Astrocyte (in vitro differentiated cells and primary cell): ENCODE results near the gene LIMS1. TPM values are rescaled to one million over a fixed set of nuclear protein-coding genes. Genes with fewer than 3 reads are reported as not detected.
"Not testable (repeated sequence)": the region's sequence is repeated elsewhere in the genome, so short reads cannot be mapped to it uniquely, and the experiment has no call there.

ENCODE experiments used
- DNase-seq: peaks from one replicate; pipeline ENCODE4 v3.0.0-alpha.2; 2010; ENCODE audit warnings: low read depth
- FAIRE-seq: peaks from 2 replicates; lab custom pipeline; 2011; peaks lifted over from hg19 to GRCh38; lab: Jason Lieb, UNC
- H2AFZ ChIP-seq: 2 replicates; pipeline ENCODE4 v1.6.0; 2012; ENCODE audit warnings: low read depth, low read length, inconsistent platforms
- H3K27ac ChIP-seq: 2 replicates; pipeline ENCODE4 v1.5.1; 2011; ENCODE audit warnings: low read depth, low read length, inconsistent platforms
- H3K27me3 ChIP-seq: 2 replicates; pipeline ENCODE4 v1.6.0; 2011; ENCODE audit warnings: low read length, inconsistent platforms; ENCODE audit not compliant: insufficient read depth
- H3K36me3 ChIP-seq: 2 replicates; pipeline ENCODE4 v1.5.1; 2011; ENCODE audit warnings: low read length, inconsistent platforms; ENCODE audit not compliant: insufficient read depth
- H3K4me1 ChIP-seq: 2 replicates; pipeline ENCODE4 v1.5.1; 2011; ENCODE audit warnings: low read length, inconsistent platforms; ENCODE audit not compliant: insufficient read depth
- H3K4me2 ChIP-seq: 2 replicates; pipeline ENCODE4 v1.6.0; 2012; ENCODE audit warnings: low read length, inconsistent platforms
- H3K4me3 ChIP-seq: 2 replicates; pipeline ENCODE4 v1.5.1; 2011; ENCODE audit warnings: low read depth, mild to moderate bottlenecking, low read length, inconsistent platforms; ENCODE audit not compliant: insufficient read depth
- H3K79me2 ChIP-seq: 2 replicates; pipeline ENCODE4 v1.6.0; 2012; ENCODE audit warnings: mild to moderate bottlenecking, low read length, inconsistent platforms; ENCODE audit not compliant: insufficient read depth
- H3K9ac ChIP-seq: 2 replicates; pipeline ENCODE4 v1.6.0; 2012; ENCODE audit warnings: mild to moderate bottlenecking, low read length, inconsistent platforms
- H3K9me3 ChIP-seq: 2 replicates; pipeline ENCODE4 v1.5.1; 2012; ENCODE audit warnings: low read depth, mild to moderate bottlenecking, low read length, inconsistent platforms; ENCODE audit not compliant: insufficient read depth
- H4K20me1 ChIP-seq: 2 replicates; pipeline ENCODE4 v1.6.0; 2012; ENCODE audit warnings: low read length, inconsistent platforms; ENCODE audit not compliant: insufficient read depth
- H3K27ac Mint-ChIP-seq: one replicate; pipeline ENCODE4 v1.8.0; 2021; ENCODE audit warnings: mild to moderate bottlenecking, mixed read lengths; ENCODE audit not compliant: unreplicated experiment
- H3K27me3 Mint-ChIP-seq: one replicate; pipeline ENCODE4 v1.8.0; 2021; ENCODE audit warnings: low read depth, mixed read lengths; ENCODE audit not compliant: unreplicated experiment
- H3K36me3 Mint-ChIP-seq: one replicate; pipeline ENCODE4 v1.8.0; 2021; ENCODE audit warnings: low read depth, mixed read lengths; ENCODE audit not compliant: unreplicated experiment
- H3K4me1 Mint-ChIP-seq: one replicate; pipeline ENCODE4 v1.8.0; 2021; ENCODE audit warnings: low read depth, mixed read lengths; ENCODE audit not compliant: unreplicated experiment
- H3K4me3 Mint-ChIP-seq: one replicate; pipeline ENCODE4 v1.8.0; 2021; ENCODE audit warnings: mild to moderate bottlenecking, moderate library complexity, mixed read lengths; ENCODE audit not compliant: unreplicated experiment
- H3K9me3 Mint-ChIP-seq: one replicate; pipeline ENCODE4 v1.8.0; 2021; ENCODE audit warnings: mild to moderate bottlenecking, mixed read lengths; ENCODE audit not compliant: unreplicated experiment
- EZH2 ChIP-seq: IDR thresholded peaks from 2 replicates; pipeline ENCODE4 v1.6.1; 2012; ENCODE audit warnings: mild to moderate bottlenecking, low read length, inconsistent platforms; ENCODE audit not compliant: insufficient read depth
- total RNA-seq: library from RNA; stranded (reverse); gene quantifications from 2 replicates; pipeline ENCODE4 v1.2.1, GENCODE V29; 2021
- TF ChIP-seq, protein P1 (sequence below): IDR thresholded peaks from 2 replicates; pipeline ENCODE4 v1.5.1; 2011; ENCODE audit warnings: low read depth, mild to moderate bottlenecking, inconsistent platforms, low read length, moderate library complexity; ENCODE audit not compliant: insufficient read depth

Gene LIMS1
- total RNA-seq, 1 donor from 2014 or later, result 205 TPM

DNA sequence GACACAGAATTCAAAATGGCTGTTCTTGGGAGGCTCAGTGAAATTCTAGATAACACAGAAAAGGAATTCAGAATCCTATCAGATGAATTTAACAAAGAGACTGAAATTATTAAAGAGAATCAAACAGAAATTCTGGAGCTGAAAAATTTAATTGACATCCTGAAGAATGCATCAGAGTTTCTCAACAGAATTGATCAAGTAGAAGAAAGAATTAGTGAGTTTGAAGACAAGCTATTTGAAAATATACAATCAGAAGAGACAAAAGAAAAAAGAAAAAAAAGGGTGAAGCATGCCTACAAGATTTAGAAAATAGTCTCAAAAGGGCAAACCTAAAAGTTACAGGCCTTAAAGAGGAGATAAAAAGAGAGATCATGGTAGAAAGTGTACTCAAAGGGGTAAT, 173.0 kb downstream of the LIMS1 start:
- no peaks in the 10 kb centered on the region for H3K4me1 ChIP-seq
- no peak overlapping the region for H3K27ac ChIP-seq
- no peaks in the 10 kb centered on the region for H3K9me3 ChIP-seq
- H3K36me3 ChIP-seq, result no peaks in the 10 kb centered on the region
- no peaks in the 10 kb centered on the region for H4K20me1 ChIP-seq
- no peak overlapping the region for H3K4me3 ChIP-seq
- no peak for DNase-seq
- no peak overlapping the region for H3K4me2 ChIP-seq
- Mint-ChIP-seq H3K9me3 (no peaks in the 10 kb centered on the region), H3K4me3 (no peak overlapping the region), H3K36me3 (peaks cover 12% of the 10 kb centered on the region), H3K27me3 (no peaks in the 10 kb centered on the region), H3K27ac (no peak overlapping the region), H3K4me1 (no peaks in the 10 kb centered on the region)
- no peak for TF ChIP-seq EZH2
- TF ChIP-seq, protein P1, sequence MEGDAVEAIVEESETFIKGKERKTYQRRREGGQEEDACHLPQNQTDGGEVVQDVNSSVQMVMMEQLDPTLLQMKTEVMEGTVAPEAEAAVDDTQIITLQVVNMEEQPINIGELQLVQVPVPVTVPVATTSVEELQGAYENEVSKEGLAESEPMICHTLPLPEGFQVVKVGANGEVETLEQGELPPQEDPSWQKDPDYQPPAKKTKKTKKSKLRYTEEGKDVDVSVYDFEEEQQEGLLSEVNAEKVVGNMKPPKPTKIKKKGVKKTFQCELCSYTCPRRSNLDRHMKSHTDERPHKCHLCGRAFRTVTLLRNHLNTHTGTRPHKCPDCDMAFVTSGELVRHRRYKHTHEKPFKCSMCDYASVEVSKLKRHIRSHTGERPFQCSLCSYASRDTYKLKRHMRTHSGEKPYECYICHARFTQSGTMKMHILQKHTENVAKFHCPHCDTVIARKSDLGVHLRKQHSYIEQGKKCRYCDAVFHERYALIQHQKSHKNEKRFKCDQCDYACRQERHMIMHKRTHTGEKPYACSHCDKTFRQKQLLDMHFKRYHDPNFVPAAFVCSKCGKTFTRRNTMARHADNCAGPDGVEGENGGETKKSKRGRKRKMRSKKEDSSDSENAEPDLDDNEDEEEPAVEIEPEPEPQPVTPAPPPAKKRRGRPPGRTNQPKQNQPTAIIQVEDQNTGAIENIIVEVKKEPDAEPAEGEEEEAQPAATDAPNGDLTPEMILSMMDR, result no peak
- FAIRE-seq, result no peak
- H3K79me2 ChIP-seq, result no peaks in the 10 kb centered on the region
- H3K9ac ChIP-seq, result no peak overlapping the region
- no peaks in the 10 kb centered on the region for H3K27me3 ChIP-seq
- no peak overlapping the region for H2AFZ ChIP-seq

DNA sequence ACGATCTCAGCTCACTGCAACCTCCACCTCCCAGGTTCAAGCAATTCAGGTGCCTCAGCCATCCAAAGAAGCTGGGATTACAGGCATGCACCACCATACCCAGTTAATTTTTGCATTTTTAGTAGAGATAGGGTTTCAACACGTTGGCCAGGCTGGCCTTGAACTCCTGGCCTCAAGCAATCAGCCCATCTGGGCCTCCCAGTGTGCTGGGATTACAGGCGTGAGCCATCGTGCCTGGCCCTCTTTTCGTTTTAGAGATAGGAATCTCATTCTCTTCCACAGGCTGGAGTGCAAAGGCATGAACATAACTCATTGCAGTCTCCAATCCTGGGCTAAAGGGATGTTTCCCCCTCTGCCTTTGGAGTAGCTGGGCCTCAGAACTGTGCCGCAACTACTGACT, 182.7 kb downstream of the LIMS1 start:
- H3K9me3 ChIP-seq, H3K27ac Mint-ChIP-seq, H3K9ac ChIP-seq, H3K4me2 ChIP-seq, DNase-seq, H3K4me1 ChIP-seq, H3K4me1 Mint-ChIP-seq, H3K9me3 Mint-ChIP-seq, H3K36me3 ChIP-seq, H3K36me3 Mint-ChIP-seq, H3K4me3 Mint-ChIP-seq, H2AFZ ChIP-seq, H3K27ac ChIP-seq, H3K4me3 ChIP-seq, H3K27me3 ChIP-seq, H4K20me1 ChIP-seq, H3K27me3 Mint-ChIP-seq, FAIRE-seq: not testable (repeated sequence)
- H3K79me2 ChIP-seq, result peaks cover 28% of the 10 kb centered on the region

DNA sequence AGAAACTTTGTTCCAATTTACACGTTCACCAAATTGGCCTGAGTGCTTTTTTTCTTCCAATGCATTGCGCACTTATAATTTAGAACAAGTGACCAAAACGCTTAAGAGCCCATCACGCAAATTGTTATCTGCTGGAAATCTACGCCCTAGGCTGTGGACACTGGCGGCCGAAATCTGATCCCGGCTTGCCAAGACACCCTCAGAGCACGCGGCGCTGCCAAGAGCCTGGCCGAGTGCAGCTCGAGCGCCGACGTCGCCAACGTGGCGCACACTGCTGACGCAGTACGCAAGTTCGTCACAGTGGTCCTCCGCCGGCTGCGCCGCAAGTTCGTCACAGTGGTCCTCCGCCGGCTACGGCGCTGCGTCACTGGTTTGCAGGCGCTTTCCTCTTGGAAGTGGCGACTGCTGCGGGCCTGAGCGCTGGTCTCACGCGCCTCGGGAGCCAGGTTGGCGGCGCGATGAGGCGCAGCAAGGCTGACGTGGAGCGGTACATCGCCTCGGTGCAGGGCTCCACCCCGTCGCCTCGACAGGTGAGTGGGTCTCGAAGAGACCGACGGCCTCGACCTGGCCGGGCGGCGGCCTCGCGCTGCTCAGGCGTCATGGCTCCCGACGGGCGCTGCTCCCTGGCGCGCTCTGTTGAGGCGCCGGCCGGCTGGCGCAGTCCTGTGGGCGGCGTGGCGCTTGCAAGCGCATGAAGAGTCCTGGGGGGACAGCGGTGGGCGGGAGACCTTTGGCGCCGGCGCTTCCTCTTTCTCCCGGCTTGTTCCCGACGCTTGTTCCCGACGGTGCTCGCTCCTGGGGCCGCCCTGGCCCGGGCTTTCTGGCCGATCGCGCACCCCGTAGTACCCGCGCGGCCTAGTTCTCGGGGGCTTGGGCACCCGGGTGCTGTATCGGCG, 185.1 kb downstream of the LIMS1 start, which contains the start of gene RANBP2:
Gene RANBP2 (plus strand): TSS at position 334 of the 896 bp plus-strand sequence. CDS start 125 bp downstream, at position 459.
- peaks cover 8% of the 10 kb centered on the region for H3K4me1 Mint-ChIP-seq
- DNase-seq (peak; percentile 99), FAIRE-seq (no peak)
- peak within 1 kb of the TSS; percentile 66 for H2AFZ ChIP-seq
- H3K4me2 ChIP-seq, result peak within 1 kb of the TSS; percentile 83
- H3K27ac Mint-ChIP-seq, result peak within 1 kb of the TSS; percentile 96
- H3K79me2 ChIP-seq, result peaks cover 50% of the 10 kb centered on the region
- H3K36me3 ChIP-seq, result no peaks in the 10 kb centered on the region
- peaks cover 5% of the 10 kb centered on the region for H3K36me3 Mint-ChIP-seq
- H3K9me3 ChIP-seq, result no peaks in the 10 kb centered on the region
- peaks cover 2% of the 10 kb centered on the region for H3K4me1 ChIP-seq
- no peak for TF ChIP-seq EZH2
- TF ChIP-seq, protein P1, result no peak
- peak within 1 kb of the TSS; percentile 94 for H3K4me3 Mint-ChIP-seq
- peak within 1 kb of the TSS; percentile 96 for H3K9ac ChIP-seq
- peak within 1 kb of the TSS; percentile 94 for H3K27ac ChIP-seq
- H3K27me3 Mint-ChIP-seq, result no peaks in the 10 kb centered on the region
- no peaks in the 10 kb centered on the region for H3K9me3 Mint-ChIP-seq
- H4K20me1 ChIP-seq, result peaks cover 12% of the 10 kb centered on the region
- no peaks in the 10 kb centered on the region for H3K27me3 ChIP-seq
- H3K4me3 ChIP-seq, result peak within 1 kb of the TSS; percentile 77

DNA sequence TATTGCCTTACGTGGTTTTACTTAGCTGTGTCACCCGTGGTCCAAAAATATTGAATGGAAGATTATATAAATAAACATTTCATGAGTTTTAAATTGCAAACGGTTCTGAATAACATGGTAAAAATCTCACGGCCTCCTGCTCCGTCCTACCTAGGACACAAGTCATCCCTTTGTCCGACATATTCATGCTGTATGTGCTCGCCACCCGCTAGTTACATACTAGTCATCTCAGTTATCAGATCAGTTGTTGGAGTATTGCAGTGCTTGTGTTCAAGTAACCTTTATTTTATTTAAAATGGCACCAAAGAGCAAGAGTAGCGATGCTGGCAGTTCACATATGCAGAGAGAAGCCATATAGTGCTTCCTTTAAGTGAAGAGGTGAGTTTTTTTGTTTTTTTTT, 191.8 kb downstream of the LIMS1 start:
- H3K36me3 Mint-ChIP-seq, FAIRE-seq, H3K27ac Mint-ChIP-seq, H3K27me3 ChIP-seq, H3K27me3 Mint-ChIP-seq, H3K4me3 Mint-ChIP-seq, H3K4me1 Mint-ChIP-seq, H3K4me3 ChIP-seq, H3K36me3 ChIP-seq, H3K4me2 ChIP-seq, H3K9me3 Mint-ChIP-seq, H3K4me1 ChIP-seq, H3K9me3 ChIP-seq, H3K9ac ChIP-seq, H2AFZ ChIP-seq, H3K27ac ChIP-seq: not testable (repeated sequence)
- H4K20me1 ChIP-seq, result peaks cover 33% of the 10 kb centered on the region
- peak; percentile 12 for DNase-seq
- peaks cover 79% of the 10 kb centered on the region for H3K79me2 ChIP-seq
